OCI-LY7 (cell line): Measurements from ENCODE around the gene TACC3.

ENCODE experiments used
- CTCF ChIP-seq: fragments of 200-600 bp; sonication (generic); conservative IDR thresholded peaks from 2 replicates; pipeline ENCODE4 v1.5.1; 2014; ENCODE audit warnings: mild to moderate bottlenecking, antibody characterized with exemption, low read length, moderate library complexity, mixed read lengths
- EZH2phosphoT487 ChIP-seq: fragments of 200-600 bp; sonication (generic); IDR thresholded peaks from 2 replicates; pipeline ENCODE4 v1.6.1; 2018; ENCODE audit warnings: low read depth, borderline replicate concordance, mild to moderate bottlenecking, mixed run types, antibody characterized with exemption, low read length, moderate library complexity, mixed read lengths

DNA sequence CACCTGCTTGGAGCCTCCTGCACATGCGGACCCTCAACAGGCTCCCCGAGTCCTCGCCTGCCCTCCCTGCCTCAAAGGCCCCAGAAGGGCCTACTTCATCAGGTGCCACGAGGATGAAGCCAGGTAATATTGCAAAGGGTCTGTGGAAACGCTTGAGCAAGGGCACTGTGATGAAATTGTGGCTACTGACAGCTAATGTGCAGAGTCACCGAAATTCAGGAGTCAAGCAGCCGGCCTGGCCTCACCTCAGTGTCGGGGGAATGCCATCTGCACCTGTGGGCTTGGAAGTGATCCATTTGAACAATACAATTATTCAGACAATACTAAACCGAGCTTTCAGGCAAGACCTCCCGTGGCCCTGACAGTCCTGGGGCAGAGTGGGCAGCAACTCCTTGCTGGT lies 68.7 kb downstream of the TACC3 start:
- TF ChIP-seq EZH2phosphoT487, result no peak
- no peak for TF ChIP-seq CTCF
